AG04449 (cell line): Measurements from ENCODE around the gene AAK1.

ENCODE experiments used
- CTCF ChIA-PET: fragments of 350-600 bp; formaldehyde crosslinking; extraction: SDS; loops from one replicate; lab custom pipeline; 2021; ENCODE audit warnings: antibody characterized with exemption; lab: Yijun Ruan, JAX
- POLR2A ChIA-PET: fragments of 400-600, 350-600 bp; formaldehyde crosslinking; extraction: SDS; loops from one replicate; lab custom pipeline; 2020; ENCODE audit warnings: antibody characterized with exemption, inconsistent platforms; lab: Yijun Ruan, JAX
- DNase-seq: peaks from one replicate; pipeline ENCODE4 v3.0.0-alpha.2; 2010; ENCODE audit warnings: low read depth, low spot score
- H3K4me3 ChIP-seq: 2 replicates; pipeline ENCODE4 v1.5.1; 2011; ENCODE audit warnings: low read depth, mild to moderate bottlenecking, control low read depth, low read length
- CTCF ChIP-seq: IDR thresholded peaks from one replicate; pipeline ENCODE4 v1.5.1; 2011; ENCODE audit warnings: mild to moderate bottlenecking, moderate library complexity, low read length, control low read depth, inconsistent platforms; ENCODE audit not compliant: insufficient read depth; ENCODE audit errors: missing control alignments

Gene AAK1

GRCh38 chr2:69491864-69492263 lies 151.7 kb downstream of the AAK1 start:
- no peak for DNase-seq
- POLR2A ChIA-PET: no interaction called here
- no peak for TF ChIP-seq CTCF
- H3K4me3 ChIP-seq: no peak overlapping the region
- CTCF ChIA-PET: no interaction called here

- CTCF ChIA-PET: interaction anchor here (1.1 kb wide), 1 partner anchor 13 kb away, joined by 3 read pairs; no protein-coding TSS in a partner anchor
Observed at GRCh38 chr2:69490486-69490885, 153.1 kb downstream of the AAK1 start.

GRCh38 chr2:69489793-69490192 lies 153.7 kb downstream of the AAK1 start:
- POLR2A ChIA-PET: no interaction called here
- no peak overlapping the region for H3K4me3 ChIP-seq
- DNase-seq: no peak
- TF ChIP-seq CTCF: no peak
- CTCF ChIA-PET: interaction anchor here (1.0 to 1.1 kb wide), 2 partner anchors 11 to 13 kb away, joined by 3 read pairs; no protein-coding TSS in a partner anchor

More at GRCh38 chr2:69490486-69490885, 153.1 kb downstream of the AAK1 start:
- no peak overlapping the region for H3K4me3 ChIP-seq
- no peak for DNase-seq
- POLR2A ChIA-PET: no interaction called here
- no peak for TF ChIP-seq CTCF

- ChIA-PET CTCF (interaction anchor here (1.0 to 1.8 kb wide), 3 partner anchors 8 to 46 kb away, joined by 3 to 4 read pairs (median 3); partner anchors contain the start of gene NFU1), POLR2A (no interaction called here)
- no peak for DNase-seq
- no peak for TF ChIP-seq CTCF
- H3K4me3 ChIP-seq: no peak overlapping the region
Observed at GRCh38 chr2:69483696-69484095, 159.8 kb downstream of the AAK1 start.

- ChIA-PET POLR2A (no interaction called here), CTCF (interaction anchor here (1.8 kb wide), 1 partner anchor 15 kb away, joined by 3 read pairs; no protein-coding TSS in a partner anchor)
- no peak overlapping the region for H3K4me3 ChIP-seq
- no peak for DNase-seq
- TF ChIP-seq CTCF: no peak
Observed at GRCh38 chr2:69483024-69483423, 160.5 kb downstream of the AAK1 start.

- ChIA-PET POLR2A (no interaction called here), CTCF (no interaction called here)
- H3K4me3 ChIP-seq: no peak overlapping the region
- TF ChIP-seq CTCF: no peak
- no peak for DNase-seq
Observed at GRCh38 chr2:69482471-69482870, 161.1 kb downstream of the AAK1 start.
